Measurements from ENCODE around the gene KRTAP29-1.

DNA sequence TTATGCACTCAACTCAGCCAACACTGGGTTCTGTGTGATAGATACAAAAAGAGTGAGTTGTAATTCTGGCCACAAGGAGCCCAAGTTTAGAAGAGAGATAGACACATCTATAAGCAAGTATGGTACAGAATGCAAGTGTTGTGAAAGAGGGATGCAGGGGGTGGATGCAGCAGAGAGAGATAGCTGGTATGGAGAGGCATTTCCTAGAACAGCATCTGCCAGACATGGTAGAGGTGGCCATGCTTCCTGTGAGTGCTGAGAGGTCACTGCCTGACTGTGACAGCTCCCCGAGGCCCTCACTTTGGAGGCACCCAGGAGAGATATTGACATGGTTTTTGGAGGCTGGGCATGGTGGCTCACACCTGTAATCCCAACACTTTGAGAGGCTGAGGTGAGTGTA lies 8.5 kb upstream of the KRTAP29-1 start:
- TF ChIP-seq POLR2A (IDR thresholded peaks at IDR 0.05) = no peak
- TF ChIP-seq, protein P1, sequence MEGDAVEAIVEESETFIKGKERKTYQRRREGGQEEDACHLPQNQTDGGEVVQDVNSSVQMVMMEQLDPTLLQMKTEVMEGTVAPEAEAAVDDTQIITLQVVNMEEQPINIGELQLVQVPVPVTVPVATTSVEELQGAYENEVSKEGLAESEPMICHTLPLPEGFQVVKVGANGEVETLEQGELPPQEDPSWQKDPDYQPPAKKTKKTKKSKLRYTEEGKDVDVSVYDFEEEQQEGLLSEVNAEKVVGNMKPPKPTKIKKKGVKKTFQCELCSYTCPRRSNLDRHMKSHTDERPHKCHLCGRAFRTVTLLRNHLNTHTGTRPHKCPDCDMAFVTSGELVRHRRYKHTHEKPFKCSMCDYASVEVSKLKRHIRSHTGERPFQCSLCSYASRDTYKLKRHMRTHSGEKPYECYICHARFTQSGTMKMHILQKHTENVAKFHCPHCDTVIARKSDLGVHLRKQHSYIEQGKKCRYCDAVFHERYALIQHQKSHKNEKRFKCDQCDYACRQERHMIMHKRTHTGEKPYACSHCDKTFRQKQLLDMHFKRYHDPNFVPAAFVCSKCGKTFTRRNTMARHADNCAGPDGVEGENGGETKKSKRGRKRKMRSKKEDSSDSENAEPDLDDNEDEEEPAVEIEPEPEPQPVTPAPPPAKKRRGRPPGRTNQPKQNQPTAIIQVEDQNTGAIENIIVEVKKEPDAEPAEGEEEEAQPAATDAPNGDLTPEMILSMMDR (IDR thresholded peaks at IDR 0.05) = no peak

Data from adrenal gland (tissue), 5 donors.